Fibroblast of the aortic adventitia (primary cell): ENCODE results near the gene ZNHIT2. TPM values are rescaled to one million over a fixed set of nuclear protein-coding genes. Genes with fewer than 3 reads are reported as not detected.

Experiments
- DNase-seq: peaks from one replicate; pipeline ENCODE4 v3.0.0-alpha.2; 2010; ENCODE audit warnings: low read depth
- H3K4me3 ChIP-seq: 2 replicates; pipeline ENCODE4 v1.5.1; 2011; ENCODE audit warnings: low read depth, mild to moderate bottlenecking, control low read depth, low read length, moderate library complexity
- CTCF ChIP-seq: IDR thresholded peaks from 2 replicates; pipeline ENCODE4 v1.5.1; 2011; ENCODE audit warnings: mild to moderate bottlenecking, low read length, control low read depth, inconsistent platforms; ENCODE audit not compliant: insufficient read depth
- total RNA-seq: library from RNA; depleted of rRNA; stranded (reverse); fragments of >200 nt; gene quantifications from 2 replicates; pipeline ENCODE4 v1.2.3, GENCODE V29; 2012; ENCODE audit warnings: low replicate concordance

The ZNHIT2 gene
- total RNA-seq, 1 donor, result 9.9 TPM

- no peak for TF ChIP-seq CTCF
- DNase-seq, result peak; percentile 61
- no peak overlapping the region for H3K4me3 ChIP-seq
These were observed 16.7 kb downstream of the ZNHIT2 start for GRCh38 chr11:65100674-65101350.

DNA sequence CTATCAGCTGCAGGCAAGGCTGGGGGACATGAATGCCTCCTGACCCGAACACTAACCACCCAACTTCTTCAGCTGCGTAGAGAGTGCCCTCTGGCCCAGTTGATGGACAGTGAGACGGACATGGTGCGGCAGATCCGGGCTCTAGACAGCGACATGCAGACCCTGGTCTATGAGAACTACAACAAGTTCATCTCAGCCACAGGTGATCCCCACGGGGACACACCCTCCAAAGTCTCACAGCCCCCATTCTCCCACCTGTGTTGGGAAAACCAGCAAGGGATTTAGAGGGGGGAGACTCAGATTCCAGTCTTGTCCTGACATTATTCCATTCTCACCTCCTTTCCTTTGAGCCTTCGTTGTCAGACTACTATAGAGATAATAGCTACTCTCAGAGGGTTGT is 20.6 kb downstream of the ZNHIT2 start:
- TF ChIP-seq CTCF, result no peak
- DNase-seq, result no peak
- H3K4me3 ChIP-seq, result peak overlapping the region; percentile 90

DNA sequence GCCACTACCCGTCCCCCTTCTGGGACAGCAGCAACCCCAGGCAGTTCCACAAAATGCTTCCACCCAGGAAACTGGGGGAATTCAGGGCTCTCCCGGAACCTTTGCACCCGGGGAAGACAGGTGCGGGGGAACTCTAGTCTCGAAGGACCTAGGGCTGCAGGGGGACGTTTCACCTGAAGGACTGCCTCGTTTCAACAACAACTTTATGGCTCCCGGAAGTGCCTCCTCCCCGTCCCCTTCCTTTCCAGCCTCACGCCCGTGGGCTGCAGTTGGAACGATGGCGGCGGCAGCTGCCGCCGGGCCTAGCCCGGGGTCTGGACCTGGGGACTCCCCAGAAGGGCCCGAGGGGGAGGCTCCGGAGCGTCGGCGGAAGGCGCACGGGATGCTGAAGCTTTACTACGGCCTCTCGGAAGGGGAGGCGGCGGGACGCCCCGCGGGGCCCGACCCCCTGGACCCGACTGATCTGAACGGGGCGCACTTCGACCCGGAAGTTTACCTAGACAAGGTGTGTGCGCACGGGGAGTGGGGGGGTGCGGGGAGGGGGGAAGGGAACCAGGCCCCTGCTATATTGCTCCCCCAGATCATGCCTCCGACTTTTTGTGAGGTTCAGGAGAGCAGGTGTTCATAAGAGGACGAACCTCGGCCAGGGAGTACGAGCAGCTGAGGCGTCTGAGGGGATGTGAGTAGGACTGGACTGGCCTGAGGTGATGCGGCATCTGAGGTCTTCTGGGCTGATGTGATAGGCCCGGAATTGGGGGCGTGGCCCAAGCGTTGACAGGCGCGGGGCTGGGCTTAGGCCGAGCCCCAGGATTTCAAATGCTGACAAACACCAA is 21.3 kb downstream of the ZNHIT2 start, which contains the start of gene VPS51:
TSS of gene VPS51 (plus strand) at position 241 of the 833 bp plus-strand sequence. CDS start at position 278, 37 bp downstream.
- DNase-seq, result peak; percentile 94
- TF ChIP-seq CTCF, result no peak

DNA sequence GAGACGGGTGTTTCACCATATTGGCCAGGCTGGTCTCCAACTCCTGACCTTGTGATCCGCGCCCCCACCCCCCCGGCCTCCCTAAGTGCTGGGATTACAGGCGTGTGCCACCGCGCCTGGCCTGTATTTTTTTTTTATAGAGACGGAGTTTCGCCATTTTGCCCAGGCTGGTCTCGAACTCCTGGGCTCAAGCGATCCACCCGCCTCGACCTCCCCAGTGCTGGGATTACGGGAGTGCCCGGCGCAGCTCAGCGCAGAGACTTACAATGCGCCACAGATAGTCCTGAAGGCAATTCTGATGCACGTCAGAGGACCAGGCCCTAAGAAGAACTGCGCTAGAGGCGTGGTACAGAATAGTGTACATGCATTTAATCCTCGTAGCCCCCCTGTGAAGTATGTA is 22.1 kb downstream of the ZNHIT2 start:
- no peak for TF ChIP-seq CTCF
- DNase-seq, result no peak

More for the DNA sequence above, 21.3 kb downstream of the ZNHIT2 start, which contains the start of gene VPS51:
- H3K4me3 ChIP-seq, result peak within 1 kb of the TSS; percentile 90

GRCh38 chr11:65090628-65091027 is 26.9 kb downstream of the ZNHIT2 start:
- DNase-seq, result no peak
- no peak overlapping the region for H3K4me3 ChIP-seq
- no peak for TF ChIP-seq CTCF

More for the DNA sequence above, 22.1 kb downstream of the ZNHIT2 start:
- H3K4me3 ChIP-seq, result peak overlapping the region; percentile 90

GRCh38 chr11:65089621-65090020 is 27.9 kb downstream of the ZNHIT2 start:
- no peak overlapping the region for H3K4me3 ChIP-seq
- DNase-seq, result no peak
- no peak for TF ChIP-seq CTCF
